ENCODE measurements around the gene HIBADH.

DNA sequence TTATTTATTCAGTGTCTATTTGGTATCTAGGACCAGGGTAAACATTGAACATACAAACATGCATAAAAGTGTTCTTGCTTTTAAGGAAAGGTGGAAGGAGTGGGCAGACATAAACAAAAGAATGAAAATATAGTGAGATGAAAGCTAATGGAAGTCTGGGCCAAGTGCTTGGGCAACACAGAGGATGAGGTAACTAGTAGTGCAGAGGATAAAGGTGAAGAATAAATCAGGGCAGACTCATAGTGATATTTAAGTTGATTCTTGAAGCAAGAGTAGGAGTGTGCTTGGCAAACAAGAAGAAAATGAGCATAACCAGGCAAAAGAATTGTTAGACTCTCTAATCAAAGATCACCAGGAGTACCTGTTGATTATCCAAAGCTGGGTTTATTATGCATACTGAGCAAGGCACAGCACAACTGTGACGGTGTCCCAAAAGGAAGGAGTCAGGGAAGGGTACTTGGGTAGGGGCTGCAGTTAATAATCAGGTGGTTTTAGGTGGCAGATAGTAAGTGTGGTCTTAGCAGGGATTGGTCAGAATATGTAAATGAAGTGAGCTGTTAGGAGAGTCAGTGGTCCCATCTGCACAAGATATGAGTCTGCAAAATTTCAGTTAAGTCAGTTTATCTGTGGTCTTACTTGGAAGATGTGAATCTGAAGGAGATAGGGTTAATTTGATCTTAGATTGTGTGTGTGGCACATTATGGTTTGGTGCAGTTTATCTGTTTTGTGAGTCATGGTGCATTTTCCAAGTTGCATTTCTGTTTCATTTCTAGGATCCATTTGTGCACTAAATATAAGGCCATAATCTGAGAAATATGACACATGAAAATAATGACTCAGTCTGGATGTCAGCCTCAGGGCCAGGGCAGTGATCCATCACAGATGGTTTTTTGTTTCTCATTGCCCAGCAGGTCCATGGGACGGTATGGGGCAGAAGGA is 46.7 kb upstream of the HIBADH start:
- TF ChIP-seq CTCF (conservative IDR thresholded peaks at IDR 0.05; ENCODE audit: low read length) (no peak), EZH2phosphoT487 (IDR thresholded peaks at IDR 0.05; ENCODE audit: borderline replicate concordance) (no peak)

All from Loucy (cell line).